T47D (cell line): ENCODE results near the gene EYA2.
A peak's percentile ranks its signal among the peaks of the same experiment; 100 is the strongest.

ENCODE experiments used
- DNase-seq, 2 experiments: peaks; one replicate each; pipeline versions ENCODE4 v3.0.0 to v3.0.0-alpha.2; 2011 to 2012; ENCODE audit warnings: low read depth in 1 of 2, low spot score in 1 of 2
- JUND ChIP-seq: IDR thresholded peaks from 2 replicates; pipeline ENCODE4 v1.6.1; 2012; ENCODE audit warnings: low read depth
- in situ Hi-C: cut with HindIII; loops from 2 replicates; pipeline ENCODE4 v1.10.0; 2016; ENCODE audit warnings: low sequenced_read_pairs, low pct_unique_long_range_greater_than_20kb

The EYA2 gene

GRCh38 chr20:47144463-47144862 lies 249.8 kb downstream of the EYA2 start:
- TF ChIP-seq JUND, result no peak
- in situ Hi-C loops, result no loop called here
- no peak for DNase-seq

GRCh38 chr20:47146686-47147085 lies 252.0 kb downstream of the EYA2 start:
- DNase-seq, result peak; percentile 32 to 88
- in situ Hi-C loops, result no loop called here
- no peak for TF ChIP-seq JUND

- no peak for TF ChIP-seq JUND
- in situ Hi-C loops, result no loop called here
- DNase-seq, result no peak
Measured at GRCh38 chr20:47148059-47148458, 253.4 kb downstream of the EYA2 start.

GRCh38 chr20:47149939-47150338 lies 255.3 kb downstream of the EYA2 start:
- no peak for TF ChIP-seq JUND
- no peak for DNase-seq
- in situ Hi-C loops, result no loop called here

GRCh38 chr20:47150403-47151152 lies 255.9 kb downstream of the EYA2 start:
- no peak for TF ChIP-seq JUND
- in situ Hi-C loops, result no loop called here
- peak; percentile 80 to 94 for DNase-seq

- DNase-seq, result no peak
- in situ Hi-C loops, result no loop called here
- no peak for TF ChIP-seq JUND
Measured at GRCh38 chr20:47152068-47152467, 257.4 kb downstream of the EYA2 start.

GRCh38 chr20:47154089-47154488 lies 259.4 kb downstream of the EYA2 start:
- in situ Hi-C loops, result no loop called here
- no peak for TF ChIP-seq JUND
- no peak for DNase-seq

- DNase-seq, result no peak
- TF ChIP-seq JUND, result no peak
- in situ Hi-C loops, result no loop called here
Measured at GRCh38 chr20:47156301-47157137, 261.9 kb downstream of the EYA2 start.

- no peak for TF ChIP-seq JUND
- DNase-seq, result no peak
- in situ Hi-C loops, result no loop called here
Measured at GRCh38 chr20:47159166-47159565, 264.5 kb downstream of the EYA2 start.

- in situ Hi-C loops, result no loop called here
- no peak for DNase-seq
Measured at GRCh38 chr20:47160240-47160639, 265.6 kb downstream of the EYA2 start.

GRCh38 chr20:47160992-47161391 lies 266.3 kb downstream of the EYA2 start:
- TF ChIP-seq JUND, result no peak
- in situ Hi-C loops, result no loop called here
- no peak for DNase-seq

More at GRCh38 chr20:47160240-47160639, 265.6 kb downstream of the EYA2 start:
- TF ChIP-seq JUND, result no peak

GRCh38 chr20:47161411-47161810 lies 266.8 kb downstream of the EYA2 start:
- DNase-seq, result no peak
- in situ Hi-C loops, result no loop called here
- TF ChIP-seq JUND, result no peak

- in situ Hi-C loops, result no loop called here
- DNase-seq, result no peak
- TF ChIP-seq JUND, result no peak
Measured at GRCh38 chr20:47164140-47164539, 269.5 kb downstream of the EYA2 start.

- no peak for TF ChIP-seq JUND
- DNase-seq, result no peak
- in situ Hi-C loops, result no loop called here
Measured at GRCh38 chr20:47165376-47165865, 270.8 kb downstream of the EYA2 start.
